Thyroid gland (tissue), 4 donors: ENCODE results near the gene MAD2L1. TPM values are rescaled to one million over a fixed set of nuclear protein-coding genes. Genes with fewer than 3 reads are reported as not detected.

Experiments used
- DNase-seq, 2 donors: peaks; one replicate each; pipeline ENCODE4 v3.0.0-alpha.2; 2019
- H3K27ac ChIP-seq, 3 donors: fragments of 200-600 bp; sonication (generic); 1 replicate in 2 of 3; 2 replicates in 1 of 3; pipeline ENCODE4 v1.5.1; 2016 to 2019; ENCODE audit warnings: mild to moderate bottlenecking in 1 of 3, moderate library complexity in 1 of 3
- H3K27me3 ChIP-seq: fragments of 200-600 bp; sonication (generic); one replicate; pipeline ENCODE4 v1.5.1; 2019
- H3K36me3 ChIP-seq, 2 donors: fragments of 200-600 bp; sonication (generic); one replicate each; pipeline ENCODE4 v1.5.1; 2016 to 2019
- H3K4me1 ChIP-seq, 2 donors: fragments of 200-600 bp; sonication (generic); one replicate each; pipeline ENCODE4 v1.5.1; 2017 to 2019
- H3K4me3 ChIP-seq, 3 donors: fragments of 200-600 bp; sonication (generic); replicated peaks in 1 of 3; 1 replicate in 2 of 3; 2 replicates in 1 of 3; pipeline ENCODE4 v1.5.1; 2016; ENCODE audit warnings: mild to moderate bottlenecking in 1 of 3
- H3K9me3 ChIP-seq: fragments of 200-600 bp; sonication (generic); one replicate; pipeline ENCODE4 v1.5.1; 2017
- POLR2A ChIP-seq, 2 donors: fragments of 450-650 bp; IDR thresholded peaks; one replicate each; pipeline ENCODE4 v1.6.1; 2017; ENCODE audit warnings: antibody characterized with exemption in 2 of 2, mild to moderate bottlenecking in 2 of 2, moderate library complexity in 1 of 2
- WGBS, 2 donors: methylation state at CpG; one replicate each; pipeline ENCODE4 v1.1.5; 2017; 5-methylcytosine and 5-hydroxymethylcytosine counted together
- intact Hi-C: fragments of 100-400 bp; cut with DNase I; formaldehyde crosslinking; loops from one replicate; pipeline ENCODE4 v1.15.1; 2023
- total RNA-seq, 4 donors: library from RNA; depleted of rRNA; stranded (reverse); fragments of >200 nt; gene quantifications; one replicate each; pipeline ENCODE4 v1.2.3, GENCODE V29; 2016
- TF ChIP-seq, protein P1 (sequence below), 6 experiments: fragments of 200-600 bp in 3 of 6; fragments of 450-650 bp in 3 of 6; sonication (generic) in 3 of 6; IDR thresholded peaks; one replicate each; pipeline ENCODE4 v1.5.1; 2016 to 2019; ENCODE audit warnings: antibody characterized with exemption in 6 of 6, mild to moderate bottlenecking in 2 of 6, inconsistent platforms in 1 of 6, moderate library complexity in 1 of 6

The MAD2L1 gene
- total RNA-seq, 4 donors from 2014 or later = 0.89 to 7.8 (median 4.0) TPM

DNA sequence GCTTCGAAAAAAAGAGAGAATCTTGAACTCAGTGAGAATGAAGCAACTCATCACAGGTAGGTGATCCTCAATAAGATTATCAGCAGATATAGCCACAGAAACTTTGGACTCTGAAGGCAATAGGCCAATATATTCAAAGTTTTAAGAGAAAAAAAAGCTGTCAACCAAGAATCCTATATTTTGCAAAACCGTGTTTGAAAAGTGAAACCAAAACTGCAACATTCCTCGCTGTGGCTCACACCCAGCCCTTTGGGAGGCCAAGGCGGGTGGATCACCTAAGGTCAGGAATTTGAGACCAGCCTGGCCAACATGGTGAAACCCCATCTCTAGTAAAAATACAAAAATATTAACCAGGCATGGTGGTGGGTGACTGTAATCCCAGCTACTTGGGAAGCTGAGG lies 22.8 kb downstream of the MAD2L1 start:
- H3K4me1 ChIP-seq = no peaks in the 10 kb centered on the region
- intact Hi-C loops = no loop called here
- 89 to 96% methylated on average over 4 of the region's 4 CpGs for WGBS, 2 donors
- H3K9me3 ChIP-seq = no peaks in the 10 kb centered on the region
- no peaks in the 10 kb centered on the region for H3K36me3 ChIP-seq
- TF ChIP-seq, protein P1, sequence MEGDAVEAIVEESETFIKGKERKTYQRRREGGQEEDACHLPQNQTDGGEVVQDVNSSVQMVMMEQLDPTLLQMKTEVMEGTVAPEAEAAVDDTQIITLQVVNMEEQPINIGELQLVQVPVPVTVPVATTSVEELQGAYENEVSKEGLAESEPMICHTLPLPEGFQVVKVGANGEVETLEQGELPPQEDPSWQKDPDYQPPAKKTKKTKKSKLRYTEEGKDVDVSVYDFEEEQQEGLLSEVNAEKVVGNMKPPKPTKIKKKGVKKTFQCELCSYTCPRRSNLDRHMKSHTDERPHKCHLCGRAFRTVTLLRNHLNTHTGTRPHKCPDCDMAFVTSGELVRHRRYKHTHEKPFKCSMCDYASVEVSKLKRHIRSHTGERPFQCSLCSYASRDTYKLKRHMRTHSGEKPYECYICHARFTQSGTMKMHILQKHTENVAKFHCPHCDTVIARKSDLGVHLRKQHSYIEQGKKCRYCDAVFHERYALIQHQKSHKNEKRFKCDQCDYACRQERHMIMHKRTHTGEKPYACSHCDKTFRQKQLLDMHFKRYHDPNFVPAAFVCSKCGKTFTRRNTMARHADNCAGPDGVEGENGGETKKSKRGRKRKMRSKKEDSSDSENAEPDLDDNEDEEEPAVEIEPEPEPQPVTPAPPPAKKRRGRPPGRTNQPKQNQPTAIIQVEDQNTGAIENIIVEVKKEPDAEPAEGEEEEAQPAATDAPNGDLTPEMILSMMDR (IDR thresholded peaks at IDR 0.05) = no peak
- TF ChIP-seq POLR2A (IDR thresholded peaks at IDR 0.05) = no peak
- no peak overlapping the region for H3K4me3 ChIP-seq
- H3K27ac ChIP-seq = no peak overlapping the region
- DNase-seq = no peak
- no peaks in the 10 kb centered on the region for H3K27me3 ChIP-seq

DNA sequence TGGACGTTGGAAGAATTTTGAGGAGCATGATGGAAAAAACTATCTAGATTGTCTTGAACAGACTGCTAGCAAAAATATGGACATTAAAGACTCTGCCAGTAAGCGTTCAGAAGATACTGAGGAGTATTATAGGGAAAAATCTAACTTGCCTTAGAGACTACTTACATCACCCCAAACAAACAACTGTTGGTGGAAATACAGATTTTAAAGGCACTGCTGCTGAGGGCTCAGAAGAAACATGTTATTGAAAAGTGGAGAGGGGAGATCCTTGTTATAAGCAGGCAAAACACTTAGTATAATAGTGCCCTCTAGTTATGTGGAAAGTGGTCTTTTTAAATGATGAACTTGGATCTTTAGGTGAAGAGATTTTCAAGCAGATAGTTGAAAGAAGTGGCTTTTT lies 29.2 kb downstream of the MAD2L1 start:
- Histone ChIP-seq H3K36me3 (no peaks in the 10 kb centered on the region), H3K27me3 (no peaks in the 10 kb centered on the region), H3K27ac (no peak overlapping the region), H3K4me1 (no peaks in the 10 kb centered on the region), H3K4me3 (no peak overlapping the region), H3K9me3 (no peaks in the 10 kb centered on the region)
- intact Hi-C loops = no loop called here
- TF ChIP-seq, protein P1 (IDR thresholded peaks at IDR 0.05) = no peak
- TF ChIP-seq POLR2A (IDR thresholded peaks at IDR 0.05) = no peak
- no peak for DNase-seq
- WGBS, 2 donors = 67 to 71% methylated on average over 2 of the region's 2 CpGs

DNA sequence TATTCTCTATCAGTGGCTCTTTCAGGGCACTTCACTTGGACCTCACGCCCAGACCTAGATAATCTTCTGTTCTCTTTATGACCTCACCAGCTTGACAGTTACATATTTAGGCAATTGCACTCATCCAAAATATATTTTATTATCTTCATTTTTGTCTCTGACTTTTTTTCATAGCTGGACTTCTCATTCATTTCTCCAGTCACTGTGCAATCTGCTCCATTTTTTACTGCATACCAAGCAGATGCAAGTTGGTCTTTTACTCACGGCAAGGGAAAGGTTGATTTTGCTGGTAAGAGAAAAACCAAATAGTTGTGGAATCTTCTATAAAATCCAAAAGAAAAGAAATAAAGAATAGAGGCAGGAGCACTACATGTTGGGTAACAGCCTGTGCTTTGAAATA lies 31.7 kb downstream of the MAD2L1 start:
- Histone ChIP-seq H3K36me3 (no peaks in the 10 kb centered on the region), H3K27ac (no peak overlapping the region), H3K4me1 (no peaks in the 10 kb centered on the region), H3K27me3 (no peaks in the 10 kb centered on the region), H3K4me3 (no peak overlapping the region), H3K9me3 (no peaks in the 10 kb centered on the region)
- DNase-seq = no peak
- no peak for TF ChIP-seq POLR2A (IDR thresholded peaks at IDR 0.05)
- TF ChIP-seq, protein P1 (IDR thresholded peaks at IDR 0.05) = no peak
- 63 to 69% methylated on average over 2 of the region's 2 CpGs for WGBS, 2 donors
- intact Hi-C loops = no loop called here

DNA sequence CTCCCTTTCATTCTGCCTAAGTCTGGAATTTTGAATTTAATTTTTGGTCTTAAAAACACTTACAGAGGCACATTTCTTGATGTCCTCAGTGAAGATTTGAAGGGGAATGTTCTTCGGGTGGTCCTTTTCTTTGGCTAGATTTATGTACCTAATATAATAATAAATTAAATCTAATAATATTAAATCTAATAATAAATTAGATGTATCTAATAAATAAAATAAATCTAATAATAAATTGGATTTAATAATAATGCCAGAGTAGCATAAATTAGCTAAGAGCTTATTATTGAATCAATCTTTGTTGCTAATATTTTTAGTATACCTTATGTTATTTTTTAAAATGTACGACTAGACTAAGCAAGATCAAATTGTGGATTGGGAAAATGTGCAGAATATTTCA lies 39.8 kb downstream of the MAD2L1 start:
- no peaks in the 10 kb centered on the region for H3K4me1 ChIP-seq
- WGBS, 2 donors = 72 to 93% methylated on average over 2 of the region's 2 CpGs
- H3K9me3 ChIP-seq = no peaks in the 10 kb centered on the region
- H3K27ac ChIP-seq = no peak overlapping the region
- no peak overlapping the region for H3K4me3 ChIP-seq
- TF ChIP-seq POLR2A (IDR thresholded peaks at IDR 0.05) = no peak
- TF ChIP-seq, protein P1 (IDR thresholded peaks at IDR 0.05) = no peak
- no peaks in the 10 kb centered on the region for H3K27me3 ChIP-seq
- no peaks in the 10 kb centered on the region for H3K36me3 ChIP-seq
- intact Hi-C loops = no loop called here
- DNase-seq = no peak

DNA sequence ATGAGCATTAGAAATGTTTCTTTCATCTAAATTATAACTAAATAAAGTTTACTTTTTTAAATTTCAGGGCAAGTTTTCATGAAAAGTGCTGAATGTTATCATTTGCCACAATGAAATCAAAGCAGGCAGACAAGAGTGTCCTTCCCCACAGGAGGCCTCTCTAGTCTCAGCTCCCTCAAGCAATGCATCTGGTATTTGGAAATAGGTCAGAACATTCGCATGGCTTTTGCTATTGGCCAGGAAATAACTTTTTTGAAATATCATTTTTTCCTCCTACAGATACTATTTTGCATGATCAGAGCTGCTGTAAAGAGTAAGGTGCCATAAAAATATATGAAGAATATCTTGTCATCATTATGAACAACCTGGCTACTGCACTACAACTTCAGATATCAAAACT lies 41.1 kb downstream of the MAD2L1 start:
- intact Hi-C loops = no loop called here
- Histone ChIP-seq H3K4me3 (no peak overlapping the region), H3K36me3 (no peaks in the 10 kb centered on the region), H3K4me1 (no peaks in the 10 kb centered on the region), H3K27ac (no peak overlapping the region), H3K27me3 (no peaks in the 10 kb centered on the region), H3K9me3 (no peaks in the 10 kb centered on the region)
- WGBS, 2 donors = 58 to 71% methylated on average over 1 of the region's 1 CpG
- DNase-seq = no peak
- TF ChIP-seq, protein P1 (IDR thresholded peaks at IDR 0.05) = no peak
- no peak for TF ChIP-seq POLR2A (IDR thresholded peaks at IDR 0.05)
